ENCODE measurements around the gene KCNH1.

Gene KCNH1

DNA sequence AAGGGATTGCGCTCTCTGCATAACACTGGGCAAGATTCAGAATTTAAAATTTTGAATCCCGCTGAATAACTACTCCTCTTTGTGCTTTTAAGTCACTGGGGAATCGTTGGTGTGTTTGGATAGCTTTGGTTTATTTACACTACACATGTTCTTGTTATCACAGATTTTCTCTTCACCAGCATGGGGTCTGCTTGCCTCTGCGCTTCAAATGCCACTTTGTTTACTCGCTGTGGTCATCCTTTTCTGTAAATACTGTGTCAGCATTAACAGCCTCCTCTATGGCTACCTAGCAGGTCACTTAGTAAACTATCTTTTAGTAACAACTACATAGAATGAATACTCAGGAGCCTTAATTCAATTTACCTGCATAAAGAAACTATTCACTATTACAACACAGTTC, 14.4 kb upstream of the KCNH1 start:
- no peaks in the 10 kb centered on the region for H3K9me3 ChIP-seq (replicated peaks in 1 of 11)
- H3K36me3 ChIP-seq: no peaks in the 10 kb centered on the region
- no peaks in the 10 kb centered on the region for H4K20me1 ChIP-seq
- H3K4me1 ChIP-seq: no peaks in the 10 kb centered on the region
- no peak for TF ChIP-seq Cebpa-rat (IDR thresholded peaks at IDR 0.05)
- H3K4me2 ChIP-seq: no peak overlapping the region
- H3K4me3 ChIP-seq: no peak overlapping the region
- no peak overlapping the region for H3K9ac ChIP-seq
- no peak overlapping the region for H3K27ac ChIP-seq
- no peaks in the 10 kb centered on the region for H3K27me3 ChIP-seq

- no peaks in the 10 kb centered on the region for H3K36me3 ChIP-seq
- H3K4me2 ChIP-seq: no peak overlapping the region
- H3K27me3 ChIP-seq: no peaks in the 10 kb centered on the region
- no peak for TF ChIP-seq Cebpa-rat (IDR thresholded peaks at IDR 0.05)
- no peak overlapping the region for H3K4me3 ChIP-seq
- H3K9ac ChIP-seq: no peak overlapping the region
- no peaks in the 10 kb centered on the region for H4K20me1 ChIP-seq
- H3K4me1 ChIP-seq: no peaks in the 10 kb centered on the region
- no peak overlapping the region for H3K27ac ChIP-seq
- no peaks in the 10 kb centered on the region for H3K9me3 ChIP-seq (replicated peaks in 1 of 11)
Measured at GRCh38 chr1:211145944-211146343, 12.0 kb upstream of the KCNH1 start.

DNA sequence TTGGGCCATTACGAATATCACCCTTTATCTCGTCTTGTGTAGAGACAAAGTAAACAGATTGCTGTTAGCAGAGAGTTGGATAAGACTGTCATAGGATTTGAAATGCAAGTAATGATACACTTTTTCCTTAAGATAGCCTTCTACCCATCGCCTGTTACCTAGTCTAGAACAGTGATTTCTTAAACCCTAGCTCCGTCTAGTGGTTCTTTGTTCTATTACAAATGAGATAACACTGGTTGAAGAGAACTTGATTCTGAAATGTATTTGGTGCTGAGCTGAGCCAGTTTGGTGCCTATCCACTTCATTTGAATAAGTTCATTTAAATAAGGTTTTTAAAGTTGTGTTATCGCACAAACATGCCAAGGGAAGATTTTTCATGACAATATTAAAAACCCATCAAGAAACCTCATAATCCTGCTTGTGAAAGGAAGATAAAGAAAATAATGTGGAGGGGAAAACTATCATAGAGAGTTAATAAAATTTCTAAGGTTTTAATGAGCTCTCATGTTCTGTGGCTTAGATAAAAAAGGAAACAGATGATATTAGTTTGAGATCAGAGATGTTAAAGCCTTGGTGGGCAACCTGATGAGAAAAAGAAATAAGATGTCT, 1.5 kb upstream of the KCNH1 start:
- Histone ChIP-seq H3K4me2 (no peak overlapping the region), H3K27ac (no peak overlapping the region), H3K27me3 (peaks cover 13 to 20% (median 16%) of the 10 kb centered on the region in 11 experiments), H3K9me3 (replicated peaks in 1 of 11) (no peaks in the 10 kb centered on the region), H3K9ac (no peak overlapping the region), H3K4me1 (peaks cover 0 to 12% (median 8%) of the 10 kb centered on the region in 10 experiments; a peak in 14 of 20 replicates), H4K20me1 (no peaks in the 10 kb centered on the region; a peak in 1 of 22 replicates), H3K36me3 (no peaks in the 10 kb centered on the region), H3K4me3 (no peak overlapping the region)
- TF ChIP-seq Cebpa-rat (IDR thresholded peaks at IDR 0.05): no peak

DNA sequence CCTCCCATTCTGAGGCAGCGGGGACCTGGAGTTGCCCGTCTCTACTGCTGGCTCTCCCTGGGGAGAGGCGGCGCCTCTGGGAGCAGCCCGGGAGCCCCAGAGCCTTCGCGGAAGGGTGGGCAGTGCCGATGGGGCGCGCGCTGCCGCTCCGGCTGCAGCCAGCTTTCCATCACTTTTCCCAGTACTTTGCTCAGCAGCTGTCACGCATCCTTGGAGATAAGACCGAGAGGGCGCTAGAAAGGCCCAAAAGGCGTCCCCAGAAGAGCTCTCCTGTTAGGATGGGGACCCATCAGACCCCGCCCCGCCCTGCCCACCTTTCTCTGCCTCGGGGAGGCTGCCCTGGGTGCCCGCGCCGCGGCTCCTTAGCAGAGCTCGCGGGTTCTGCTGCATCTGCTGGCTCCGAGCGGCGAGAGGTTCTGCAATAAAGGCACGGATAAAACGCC, 534 bp downstream of the KCNH1 start:
- H3K9me3 ChIP-seq (replicated peaks in 1 of 11): no peaks in the 10 kb centered on the region
- H3K9ac ChIP-seq: peak overlapping the region in 10 of 11 experiments; percentile 25 to 67 (median 52); a peak in 18 of 22 replicates
- peaks cover 0 to 12% (median 8%) of the 10 kb centered on the region in 10 experiments; a peak in 14 of 20 replicates for H3K4me1 ChIP-seq
- H3K27ac ChIP-seq: no peak overlapping the region
- TF ChIP-seq Cebpa-rat (IDR thresholded peaks at IDR 0.05): no peak
- peak overlapping the region; percentile 53 to 68 (median 58) for H3K4me3 ChIP-seq
- no peaks in the 10 kb centered on the region for H3K36me3 ChIP-seq
- no peaks in the 10 kb centered on the region; a peak in 1 of 22 replicates for H4K20me1 ChIP-seq
- peaks cover 13 to 20% (median 16%) of the 10 kb centered on the region in 11 experiments for H3K27me3 ChIP-seq
- peak overlapping the region; percentile 90 to 99 (median 95) for H3K4me2 ChIP-seq

- Histone ChIP-seq H3K9ac (peak overlapping the region in 5 of 11 experiments; percentile 25 to 67 (median 48); a peak in 7 of 22 replicates), H4K20me1 (no peaks in the 10 kb centered on the region; a peak in 1 of 22 replicates), H3K27ac (no peak overlapping the region), H3K4me3 (peak overlapping the region; percentile 53 to 68 (median 58); a peak in 15 of 20 replicates), H3K4me2 (peak overlapping the region; percentile 90 to 99 (median 95)), H3K36me3 (no peaks in the 10 kb centered on the region), H3K27me3 (peaks cover 13 to 20% (median 16%) of the 10 kb centered on the region in 11 experiments), H3K4me1 (peaks cover 0 to 12% (median 8%) of the 10 kb centered on the region in 10 experiments; a peak in 14 of 20 replicates), H3K9me3 (replicated peaks in 1 of 11) (no peaks in the 10 kb centered on the region)
- TF ChIP-seq Cebpa-rat (IDR thresholded peaks at IDR 0.05): no peak
Measured at GRCh38 chr1:211132721-211133392, 1.1 kb downstream of the KCNH1 start.

GRCh38 chr1:211129776-211130175, 4.2 kb downstream of the KCNH1 start:
- TF ChIP-seq Cebpa-rat (IDR thresholded peaks at IDR 0.05): no peak
- Histone ChIP-seq H3K27me3 (peaks cover 13 to 20% (median 16%) of the 10 kb centered on the region in 11 experiments), H3K4me3 (no peak overlapping the region), H3K4me1 (peaks cover 0 to 12% (median 8%) of the 10 kb centered on the region in 10 experiments; a peak in 14 of 20 replicates), H4K20me1 (no peaks in the 10 kb centered on the region; a peak in 1 of 22 replicates), H3K9me3 (replicated peaks in 1 of 11) (no peaks in the 10 kb centered on the region), H3K36me3 (no peaks in the 10 kb centered on the region), H3K9ac (no peak overlapping the region), H3K27ac (no peak overlapping the region), H3K4me2 (no peak overlapping the region)

DNA sequence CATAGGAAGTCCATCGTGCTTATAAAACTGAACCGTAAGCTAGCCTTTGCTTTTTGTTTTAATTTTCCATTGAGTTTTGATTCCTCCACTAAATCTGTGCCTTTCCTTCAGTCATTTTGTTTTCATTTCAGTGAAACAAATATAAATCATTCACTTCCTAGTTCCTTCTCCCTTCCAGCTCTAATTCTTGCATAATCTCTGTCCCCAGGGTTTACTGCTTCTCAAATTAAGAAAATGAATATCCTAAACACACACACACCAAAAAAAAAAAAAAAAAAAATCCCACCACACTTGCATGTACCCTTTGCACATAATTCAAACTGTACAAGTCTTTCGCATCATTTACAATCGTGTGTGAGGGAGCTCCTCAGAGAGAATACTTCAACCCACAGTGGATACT, 6.8 kb downstream of the KCNH1 start:
- H3K9me3 ChIP-seq (replicated peaks in 1 of 11): no peaks in the 10 kb centered on the region
- H3K27ac ChIP-seq: no peak overlapping the region
- H3K36me3 ChIP-seq: no peaks in the 10 kb centered on the region
- H3K4me2 ChIP-seq: no peak overlapping the region
- H3K4me3 ChIP-seq: no peak overlapping the region
- peaks cover 0 to 2% (median 0%) of the 10 kb centered on the region in 11 experiments; a peak in 2 of 22 replicates for H3K27me3 ChIP-seq
- no peak for TF ChIP-seq Cebpa-rat (IDR thresholded peaks at IDR 0.05)
- H3K4me1 ChIP-seq: no peaks in the 10 kb centered on the region
- no peak overlapping the region for H3K9ac ChIP-seq
- no peaks in the 10 kb centered on the region for H4K20me1 ChIP-seq

DNA sequence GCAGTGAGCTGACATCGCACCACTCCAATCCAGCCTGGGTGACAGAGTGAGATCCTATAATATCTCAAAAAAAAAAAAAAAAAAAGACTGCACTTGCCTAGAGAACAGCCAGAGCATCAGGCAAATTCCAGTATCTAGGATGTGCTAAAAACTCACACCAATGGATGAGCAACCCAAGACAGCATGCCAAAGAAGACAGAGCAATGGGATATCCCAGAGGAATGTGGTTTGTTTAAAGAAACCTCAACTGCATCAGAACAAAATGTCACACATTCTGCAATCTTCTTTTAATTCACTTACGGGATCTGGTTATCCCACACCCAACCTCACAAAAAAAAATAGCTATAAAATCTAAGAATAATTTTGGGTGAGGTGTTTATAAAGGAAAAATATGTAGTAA, 7.3 kb downstream of the KCNH1 start:
- Histone ChIP-seq H3K27me3 (no peaks in the 10 kb centered on the region), H3K27ac (no peak overlapping the region), H3K9me3 (replicated peaks in 1 of 11) (no peaks in the 10 kb centered on the region; a peak in 1 of 22 replicates), H3K4me3 (no peak overlapping the region), H3K4me1 (no peaks in the 10 kb centered on the region), H3K36me3 (no peaks in the 10 kb centered on the region), H3K9ac (no peak overlapping the region), H3K4me2 (no peak overlapping the region; a peak in 1 of 22 replicates), H4K20me1 (no peaks in the 10 kb centered on the region)
- no peak for TF ChIP-seq Cebpa-rat (IDR thresholded peaks at IDR 0.05)

- no peak overlapping the region for H3K4me3 ChIP-seq
Measured at GRCh38 chr1:211118407-211119102, 15.4 kb downstream of the KCNH1 start.

More at GRCh38 chr1:211118407-211119102, 15.4 kb downstream of the KCNH1 start:
- H3K27ac ChIP-seq: no peak overlapping the region
- no peaks in the 10 kb centered on the region for H3K36me3 ChIP-seq
- H3K9ac ChIP-seq: no peak overlapping the region
- H3K27me3 ChIP-seq: no peaks in the 10 kb centered on the region
- H3K4me2 ChIP-seq: no peak overlapping the region
- peak in 1 of 11 experiments; percentile 23; a peak in 2 of 22 replicates for TF ChIP-seq Cebpa-rat (IDR thresholded peaks at IDR 0.05)
- no peaks in the 10 kb centered on the region for H4K20me1 ChIP-seq
- H3K4me1 ChIP-seq: no peaks in the 10 kb centered on the region
- peaks cover 0 to 6% (median 0%) of the 10 kb centered on the region in 11 experiments; a peak in 2 of 22 replicates for H3K9me3 ChIP-seq (replicated peaks in 1 of 11)
